Osteoblast (primary cell): ENCODE results near the gene SLC29A1. TPM values are rescaled to one million over a fixed set of nuclear protein-coding genes. Genes with fewer than 3 reads are reported as not detected.

ENCODE experiments used
- DNase-seq: peaks from one replicate; pipeline ENCODE4 v3.0.0; 2011; ENCODE audit warnings: low spot score, mixed read lengths; ENCODE audit not compliant: insufficient read length; ENCODE audit errors: missing footprints
- H2AFZ ChIP-seq: 2 replicates; pipeline ENCODE4 v1.6.0; 2011; ENCODE audit warnings: mild to moderate bottlenecking, low read length
- H3K27ac ChIP-seq: 2 replicates; pipeline ENCODE4 v1.5.1; 2011; ENCODE audit warnings: mild to moderate bottlenecking, low read depth, low read length, moderate library complexity
- H3K27me3 ChIP-seq: 2 replicates; pipeline ENCODE4 v1.6.0; 2012; ENCODE audit warnings: mild to moderate bottlenecking, control low read depth, inconsistent platforms, low read length, moderate library complexity; ENCODE audit not compliant: insufficient read depth
- H3K36me3 ChIP-seq: 2 replicates; pipeline ENCODE4 v1.5.1; 2011; ENCODE audit warnings: mild to moderate bottlenecking, low read length, control low read depth, moderate library complexity; ENCODE audit not compliant: insufficient read depth
- H3K4me1 ChIP-seq: 2 replicates; pipeline ENCODE4 v1.5.1; 2011; ENCODE audit warnings: mild to moderate bottlenecking, low read length, control low read depth, moderate library complexity; ENCODE audit not compliant: insufficient read depth
- H3K4me2 ChIP-seq: 2 replicates; pipeline ENCODE4 v1.6.0; 2011; ENCODE audit warnings: mild to moderate bottlenecking, low read length; ENCODE audit not compliant: insufficient read depth
- H3K4me3 ChIP-seq: fragments of 200-600 bp; sonication (generic); 3 replicates; pipeline ENCODE4 v1.5.1; 2012; ENCODE audit warnings: mild to moderate bottlenecking, low read length, inconsistent platforms; ENCODE audit not compliant: insufficient read depth
- H3K79me2 ChIP-seq: 2 replicates; pipeline ENCODE4 v1.6.0; 2012; ENCODE audit warnings: mild to moderate bottlenecking, low read length, control low read depth, inconsistent platforms; ENCODE audit not compliant: insufficient read depth
- H3K9me3 ChIP-seq: 2 replicates; pipeline ENCODE4 v1.5.1; 2011; ENCODE audit warnings: low read depth, low read length, control low read depth
- H4K20me1 ChIP-seq: 2 replicates; pipeline ENCODE4 v1.6.0; 2012; ENCODE audit warnings: mild to moderate bottlenecking, low read length, control low read depth; ENCODE audit not compliant: insufficient read depth
- CTCF ChIP-seq: IDR thresholded peaks from 2 replicates; pipeline ENCODE4 v1.5.1; 2011; ENCODE audit warnings: mild to moderate bottlenecking, low read depth, low read length, moderate library complexity; ENCODE audit errors: extremely low read depth
- total RNA-seq: library from RNA; depleted of rRNA; stranded (reverse); fragments of >200 nt; gene quantifications from 2 replicates; pipeline ENCODE4 v1.2.3, GENCODE V29; 2012

Gene SLC29A1
- total RNA-seq, 1 donor = 8.0 TPM

- H3K36me3 ChIP-seq = no peaks in the 10 kb centered on the region
- DNase-seq = no peak
- no peaks in the 10 kb centered on the region for H3K79me2 ChIP-seq
- no peak overlapping the region for H2AFZ ChIP-seq
- H3K27me3 ChIP-seq = no peaks in the 10 kb centered on the region
- no peak overlapping the region for H3K4me2 ChIP-seq
- no peak for TF ChIP-seq CTCF
- H3K4me1 ChIP-seq = no peaks in the 10 kb centered on the region
- H4K20me1 ChIP-seq = no peaks in the 10 kb centered on the region
- H3K9me3 ChIP-seq = no peaks in the 10 kb centered on the region
- H3K27ac ChIP-seq = no peak overlapping the region
- H3K4me3 ChIP-seq = no peak overlapping the region
Observed at GRCh38 chr6:44202332-44202971, 20.9 kb upstream of the SLC29A1 start.

GRCh38 chr6:44202972-44203750, 20.2 kb upstream of the SLC29A1 start:
- Histone ChIP-seq H4K20me1 (no peaks in the 10 kb centered on the region), H3K79me2 (no peaks in the 10 kb centered on the region), H3K36me3 (no peaks in the 10 kb centered on the region), H3K27ac (no peak overlapping the region), H3K27me3 (no peaks in the 10 kb centered on the region), H3K9me3 (no peaks in the 10 kb centered on the region), H3K4me1 (no peaks in the 10 kb centered on the region), H3K4me2 (no peak overlapping the region), H3K4me3 (no peak overlapping the region), H2AFZ (no peak overlapping the region)
- DNase-seq = no peak
- TF ChIP-seq CTCF = no peak

DNA sequence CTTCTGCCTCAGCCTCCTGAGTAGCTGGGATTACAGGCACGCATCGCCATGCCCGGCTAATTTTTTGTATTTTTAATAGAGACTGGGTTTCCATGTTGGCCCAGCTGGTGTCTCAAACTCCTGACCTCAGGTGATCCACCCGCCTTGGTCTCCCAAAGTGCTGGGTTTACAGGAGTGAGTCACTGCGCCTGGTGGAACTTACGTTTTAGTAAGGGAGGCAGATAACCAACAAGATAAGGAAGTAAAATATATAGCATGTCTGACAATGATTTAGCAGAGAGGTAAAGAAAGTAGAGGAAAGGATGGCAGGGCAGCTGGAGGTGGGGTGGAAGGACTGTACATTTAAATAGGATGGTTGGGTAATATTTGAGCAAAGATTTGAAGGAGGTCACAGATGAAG, 19.4 kb upstream of the SLC29A1 start:
- Histone ChIP-seq H2AFZ (no peak overlapping the region), H4K20me1 (no peaks in the 10 kb centered on the region), H3K4me3 (no peak overlapping the region), H3K27ac (no peak overlapping the region), H3K36me3 (no peaks in the 10 kb centered on the region), H3K4me1 (no peaks in the 10 kb centered on the region), H3K27me3 (no peaks in the 10 kb centered on the region), H3K4me2 (no peak overlapping the region), H3K9me3 (no peaks in the 10 kb centered on the region), H3K79me2 (no peaks in the 10 kb centered on the region)
- no peak for TF ChIP-seq CTCF
- DNase-seq = no peak

- Histone ChIP-seq H3K27ac (no peak overlapping the region), H3K4me2 (no peak overlapping the region), H3K4me3 (no peak overlapping the region), H3K9me3 (no peaks in the 10 kb centered on the region), H2AFZ (no peak overlapping the region), H3K36me3 (no peaks in the 10 kb centered on the region), H3K79me2 (no peaks in the 10 kb centered on the region), H4K20me1 (no peaks in the 10 kb centered on the region), H3K27me3 (no peaks in the 10 kb centered on the region), H3K4me1 (no peaks in the 10 kb centered on the region)
- DNase-seq = no peak
- no peak for TF ChIP-seq CTCF
Observed at GRCh38 chr6:44207966-44208365, 15.4 kb upstream of the SLC29A1 start.
